Gastrocnemius medialis (tissue), 4 donors: ENCODE data around the gene ODAM.
"Not testable (repeated sequence)": the region's sequence is repeated elsewhere in the genome, so short reads cannot be mapped to it uniquely, and the experiment has no call there.

Source experiments
- POLR2A ChIP-seq, 2 donors: fragments of 450-650 bp; IDR thresholded peaks; one replicate each; pipeline ENCODE4 v1.6.1; 2017; ENCODE audit warnings: antibody characterized with exemption in 2 of 2, mild to moderate bottlenecking in 2 of 2, moderate library complexity in 2 of 2
- TF ChIP-seq, protein P1 (sequence below), 5 experiments: fragments of 450-650 bp in 3 of 5; fragments of 200-600 bp in 2 of 5; sonication (generic) in 2 of 5; IDR thresholded peaks in 4 of 5; conservative IDR thresholded peaks in 1 of 5; 1 replicate in 4 of 5; 2 replicates in 1 of 5; pipeline ENCODE4 v1.5.1; 2016 to 2019; ENCODE audit warnings: antibody characterized with exemption in 5 of 5, mild to moderate bottlenecking in 3 of 5, moderate library complexity in 3 of 5

DNA sequence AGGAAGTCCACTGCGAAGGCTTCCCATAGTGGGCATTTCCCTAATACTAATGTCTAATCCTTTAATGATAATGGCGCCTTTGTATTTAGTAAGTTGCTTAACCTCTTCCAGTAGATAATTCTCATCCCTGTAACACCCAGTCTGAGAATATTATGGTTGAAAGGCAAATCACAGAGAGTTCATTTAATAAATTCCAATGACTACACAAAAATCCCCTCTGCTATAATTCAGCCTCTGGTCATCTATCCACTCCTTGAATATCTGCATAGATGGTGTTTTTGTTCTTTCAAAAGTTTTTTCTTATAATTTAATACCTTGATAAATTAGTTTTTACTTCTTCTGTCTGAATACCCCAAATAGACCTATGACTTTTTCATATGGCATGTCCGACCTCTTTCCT, 25.9 kb downstream of the ODAM start:
- TF ChIP-seq, protein P1, sequence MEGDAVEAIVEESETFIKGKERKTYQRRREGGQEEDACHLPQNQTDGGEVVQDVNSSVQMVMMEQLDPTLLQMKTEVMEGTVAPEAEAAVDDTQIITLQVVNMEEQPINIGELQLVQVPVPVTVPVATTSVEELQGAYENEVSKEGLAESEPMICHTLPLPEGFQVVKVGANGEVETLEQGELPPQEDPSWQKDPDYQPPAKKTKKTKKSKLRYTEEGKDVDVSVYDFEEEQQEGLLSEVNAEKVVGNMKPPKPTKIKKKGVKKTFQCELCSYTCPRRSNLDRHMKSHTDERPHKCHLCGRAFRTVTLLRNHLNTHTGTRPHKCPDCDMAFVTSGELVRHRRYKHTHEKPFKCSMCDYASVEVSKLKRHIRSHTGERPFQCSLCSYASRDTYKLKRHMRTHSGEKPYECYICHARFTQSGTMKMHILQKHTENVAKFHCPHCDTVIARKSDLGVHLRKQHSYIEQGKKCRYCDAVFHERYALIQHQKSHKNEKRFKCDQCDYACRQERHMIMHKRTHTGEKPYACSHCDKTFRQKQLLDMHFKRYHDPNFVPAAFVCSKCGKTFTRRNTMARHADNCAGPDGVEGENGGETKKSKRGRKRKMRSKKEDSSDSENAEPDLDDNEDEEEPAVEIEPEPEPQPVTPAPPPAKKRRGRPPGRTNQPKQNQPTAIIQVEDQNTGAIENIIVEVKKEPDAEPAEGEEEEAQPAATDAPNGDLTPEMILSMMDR (IDR thresholded peaks at IDR 0.05 in 4 of 5, conservative IDR thresholded peaks at IDR 0.05 in 1 of 5), result not testable (repeated sequence)
- not testable (repeated sequence) for TF ChIP-seq POLR2A (IDR thresholded peaks at IDR 0.05)
